CD4-positive, alpha-beta T cell treated with Interleukin-17A for 4 hours (primary cell): ENCODE data around the gene PALD1.
"Not testable (repeated sequence)": the region's sequence is repeated elsewhere in the genome, so short reads cannot be mapped to it uniquely, and the experiment has no call there.

Experiments
- DNase-seq: peaks from one replicate; pipeline ENCODE4 v3.0.0-alpha.2; 2020; ENCODE audit warnings: mixed read lengths

Gene PALD1

DNA sequence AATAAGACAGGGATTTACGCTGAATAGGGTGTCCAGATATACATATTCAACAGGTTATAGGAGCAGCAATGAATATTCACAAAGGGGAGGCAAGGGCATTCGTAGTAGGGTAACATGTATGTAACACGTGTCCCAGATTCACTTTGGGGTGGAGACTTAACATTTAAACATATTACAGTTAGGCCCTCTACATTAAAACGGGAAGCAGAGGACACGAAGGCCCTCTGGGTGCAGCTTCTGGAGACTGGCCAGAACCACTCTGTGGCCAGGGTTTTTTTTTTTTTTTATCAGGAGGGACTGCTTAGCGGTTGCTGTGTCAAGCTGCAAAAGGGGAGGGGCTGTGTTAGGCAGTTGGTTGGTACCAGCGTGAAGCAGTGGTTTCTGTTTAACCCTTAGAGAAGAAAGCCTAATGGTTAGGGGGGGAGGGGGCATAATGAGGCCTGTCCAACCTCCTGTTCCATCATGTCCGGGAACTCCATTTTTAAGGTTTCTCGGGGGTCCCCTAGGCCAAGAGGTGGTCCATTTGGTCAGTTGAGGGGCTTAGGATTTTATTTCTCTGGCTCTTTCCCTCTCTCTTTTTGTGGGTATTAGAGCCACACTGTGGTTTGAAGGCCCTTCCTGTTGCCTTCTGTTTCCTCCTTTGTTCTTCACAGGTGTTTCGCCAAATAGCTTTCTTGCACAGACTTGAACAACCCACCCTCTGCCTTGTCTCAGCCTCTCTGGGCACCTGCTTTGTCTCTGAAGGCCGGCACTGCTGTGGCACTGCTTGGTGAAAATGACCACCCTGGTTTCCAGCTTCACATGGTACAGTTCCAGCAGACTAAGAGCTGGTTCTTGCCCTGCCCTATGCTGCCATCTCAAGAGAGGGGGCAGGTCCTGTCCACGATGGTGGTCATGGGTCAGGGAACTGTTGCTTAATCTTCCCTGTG lies 97.6 kb downstream of the PALD1 start:
- peak; percentile 23 for DNase-seq

DNA sequence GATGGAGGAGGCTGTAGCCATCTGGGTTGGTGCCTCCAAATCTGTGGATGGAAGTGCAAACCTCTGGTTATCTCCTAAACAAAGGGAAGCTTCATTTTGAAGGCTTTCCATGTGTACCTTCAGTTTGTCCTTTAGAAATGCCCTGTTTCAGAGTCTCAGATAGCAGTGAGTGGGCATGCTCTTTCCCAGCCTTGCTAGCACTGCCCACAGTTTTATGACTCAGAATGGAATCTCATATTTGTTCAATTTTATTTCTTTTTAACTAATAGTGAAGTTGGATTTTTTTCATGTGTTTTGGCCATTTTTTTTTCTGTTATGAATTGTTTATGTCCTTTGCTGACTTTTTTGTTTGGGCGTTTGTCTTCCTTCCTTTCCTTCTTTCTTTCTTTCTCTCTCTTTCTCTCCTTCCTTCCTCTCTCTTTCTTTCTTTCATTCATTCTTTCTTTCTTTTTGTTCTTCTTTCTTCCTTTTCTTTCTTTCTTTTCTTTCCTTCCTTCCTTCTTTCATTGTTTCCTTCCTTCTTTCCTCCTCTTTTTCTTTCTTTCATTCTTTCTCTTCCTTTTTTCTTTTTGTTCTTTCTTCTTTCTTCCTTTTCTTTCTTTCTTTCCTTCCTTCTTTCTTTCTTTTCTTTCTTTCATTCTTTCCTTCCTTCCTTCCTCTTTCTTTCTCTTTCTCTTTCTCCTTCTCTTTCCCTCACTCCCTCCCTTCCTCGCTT lies 98.4 kb downstream of the PALD1 start:
- DNase-seq: no peak

DNA sequence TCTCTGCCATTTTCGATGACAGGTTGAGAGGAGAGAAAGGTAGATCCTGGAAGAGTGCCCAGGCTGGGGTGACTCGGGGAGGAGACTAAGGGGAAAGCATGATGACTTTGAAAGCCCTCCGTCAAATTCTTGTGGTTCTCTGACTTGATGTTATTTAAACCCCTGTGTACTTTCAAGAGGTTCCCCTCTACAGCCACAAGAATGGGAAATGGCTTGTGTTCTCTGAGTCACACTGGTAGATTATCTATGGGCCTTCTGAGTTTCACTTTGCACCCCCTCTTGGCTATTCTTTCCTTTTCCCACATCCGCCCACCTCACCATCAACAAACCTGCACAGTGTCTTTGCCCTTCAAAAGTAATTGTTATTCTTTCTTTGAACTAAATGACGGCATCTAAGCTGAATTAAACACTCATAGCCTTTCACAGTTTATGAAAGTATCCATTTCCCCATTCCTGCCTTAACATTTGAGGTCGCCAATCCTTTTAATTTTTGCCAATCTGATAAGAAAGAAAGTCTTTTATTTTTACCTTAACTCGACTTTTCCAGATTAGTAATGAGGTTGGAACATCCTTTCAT lies 99.9 kb downstream of the PALD1 start:
- peak; percentile 79 for DNase-seq

DNA sequence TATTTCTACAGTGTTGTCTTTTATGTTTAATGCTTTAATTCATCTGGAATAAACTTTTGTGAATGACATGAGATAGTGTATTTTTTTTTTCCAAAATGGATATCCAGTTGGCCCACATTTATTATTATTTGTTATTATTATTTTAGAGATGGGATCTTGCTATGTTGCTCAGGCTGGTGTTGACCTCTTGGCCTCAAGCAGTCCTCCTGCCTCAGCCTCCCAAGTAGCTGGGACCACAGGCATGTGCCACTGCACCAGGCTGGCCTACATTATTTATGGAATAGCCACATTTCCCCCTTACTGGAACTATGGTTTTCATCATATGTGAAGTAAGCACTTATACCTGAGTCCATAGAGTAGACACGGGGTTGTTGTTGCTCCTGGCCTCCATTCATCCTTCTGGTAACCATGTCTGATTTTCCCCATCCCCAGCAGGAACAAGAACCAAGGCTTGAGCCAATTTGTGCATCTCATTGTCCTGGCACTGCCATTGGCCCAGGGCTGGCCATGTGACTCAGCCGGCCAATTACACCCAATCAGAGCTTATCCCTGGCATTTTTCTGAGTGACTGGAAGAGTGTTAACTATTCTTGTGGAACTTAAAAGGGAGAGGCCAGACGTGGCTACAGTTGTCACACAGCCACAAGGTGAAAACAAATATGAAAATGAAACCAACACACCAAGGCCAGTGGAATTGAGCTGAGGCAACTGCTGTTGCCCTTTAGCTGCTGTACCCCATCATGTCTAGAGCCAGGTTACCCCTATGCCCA lies 100.9 kb downstream of the PALD1 start:
- no peak for DNase-seq

DNA sequence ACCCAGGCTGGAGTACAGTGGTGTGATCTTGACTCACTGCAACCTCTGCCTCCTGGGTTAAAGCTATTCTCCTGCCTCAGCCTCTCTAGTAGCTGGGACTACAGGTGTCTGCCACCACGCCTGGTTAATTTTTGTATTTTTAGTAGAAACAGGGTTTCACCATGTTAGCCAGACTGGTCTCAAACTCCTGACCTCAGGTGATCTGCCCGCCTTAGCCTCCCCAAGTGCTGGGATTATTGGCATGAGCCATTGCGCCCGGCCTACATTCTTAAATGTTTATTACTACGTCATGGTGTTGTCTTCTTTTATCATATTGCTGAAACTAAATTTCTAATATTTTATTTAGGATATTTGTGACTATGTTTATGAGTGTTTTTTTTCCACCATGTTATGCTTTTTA lies 102.6 kb downstream of the PALD1 start:
- not testable (repeated sequence) for DNase-seq

DNA sequence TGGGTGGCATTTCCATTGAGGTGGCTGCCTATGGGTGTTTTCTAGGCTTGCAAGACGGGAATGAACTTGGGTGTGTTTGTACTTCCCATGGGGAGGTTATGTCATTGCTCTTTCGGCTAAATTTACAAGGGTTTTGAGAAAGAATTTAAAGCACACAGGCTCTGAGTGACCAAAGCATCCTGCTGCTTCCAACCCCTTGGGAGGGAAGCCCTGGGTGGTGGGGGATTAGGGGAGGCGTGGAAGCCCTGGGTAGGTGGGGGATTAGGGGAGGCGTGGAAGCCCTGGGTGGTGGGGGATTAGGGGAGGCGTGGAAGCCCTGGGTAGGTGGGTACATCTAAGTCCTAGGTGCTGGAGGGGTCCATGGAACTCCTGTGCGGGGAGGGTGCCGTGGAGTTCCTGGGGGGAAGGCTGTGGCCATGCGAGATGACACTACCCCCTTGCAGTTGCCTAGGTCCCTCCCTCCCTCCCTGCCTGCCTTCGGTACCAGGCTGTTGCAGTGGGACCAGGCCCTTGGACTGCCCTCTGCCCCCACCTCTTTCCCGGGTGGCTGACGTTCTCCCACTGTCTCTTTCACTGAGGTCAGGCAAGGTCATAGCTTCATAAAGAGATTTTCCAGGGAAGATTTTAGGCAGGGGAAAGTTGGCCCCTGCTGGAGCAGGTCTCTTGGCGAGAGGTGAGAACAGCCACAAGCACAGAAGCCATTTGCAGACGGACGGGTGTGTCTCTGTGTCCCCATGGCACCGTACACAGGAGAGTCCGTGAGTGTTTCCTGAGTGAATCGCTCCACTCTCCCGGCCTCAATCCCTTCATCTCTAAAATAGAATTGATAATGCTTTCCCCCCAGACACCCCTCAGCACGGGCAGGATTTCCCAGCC lies 104.5 kb downstream of the PALD1 start:
- no peak for DNase-seq

DNA sequence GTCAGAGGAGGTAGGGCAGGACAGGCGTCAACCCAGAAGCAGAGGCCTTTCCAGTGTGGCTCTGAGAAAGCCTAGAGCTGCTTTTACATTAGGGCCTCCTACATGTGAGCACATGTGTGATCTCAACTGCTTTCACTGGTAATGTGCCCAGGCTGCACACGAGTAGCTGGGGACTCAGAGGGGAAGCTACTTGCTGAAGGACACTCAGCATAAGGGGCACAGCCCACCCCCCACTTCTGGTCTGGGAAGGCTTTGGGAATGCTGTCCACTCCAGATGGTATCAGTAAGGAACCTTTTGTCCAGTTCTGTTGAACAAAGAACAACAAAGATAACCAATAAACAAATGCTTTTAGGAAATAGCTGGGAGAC lies 105.1 kb downstream of the PALD1 start:
- no peak for DNase-seq

DNA sequence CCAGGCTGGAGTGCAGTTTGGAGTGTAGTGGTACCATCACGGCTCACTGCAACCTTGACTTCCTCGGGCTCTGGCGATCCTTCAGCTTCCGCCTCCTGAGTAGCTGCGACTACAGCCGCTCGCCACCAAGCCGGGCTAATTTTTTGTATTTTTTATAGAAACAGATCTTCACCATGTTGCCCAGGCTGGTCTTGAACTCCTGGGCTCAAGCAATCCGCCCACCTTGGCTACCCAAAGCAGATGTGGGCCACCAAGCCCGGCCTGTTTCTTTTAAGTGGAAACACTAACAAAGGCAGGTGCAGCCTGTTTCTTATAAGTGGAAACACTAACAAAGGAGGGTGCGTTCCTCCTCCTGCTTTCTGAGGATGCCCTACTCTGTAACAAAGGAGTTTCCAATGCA lies 105.8 kb downstream of the PALD1 start:
- DNase-seq: no peak

DNA sequence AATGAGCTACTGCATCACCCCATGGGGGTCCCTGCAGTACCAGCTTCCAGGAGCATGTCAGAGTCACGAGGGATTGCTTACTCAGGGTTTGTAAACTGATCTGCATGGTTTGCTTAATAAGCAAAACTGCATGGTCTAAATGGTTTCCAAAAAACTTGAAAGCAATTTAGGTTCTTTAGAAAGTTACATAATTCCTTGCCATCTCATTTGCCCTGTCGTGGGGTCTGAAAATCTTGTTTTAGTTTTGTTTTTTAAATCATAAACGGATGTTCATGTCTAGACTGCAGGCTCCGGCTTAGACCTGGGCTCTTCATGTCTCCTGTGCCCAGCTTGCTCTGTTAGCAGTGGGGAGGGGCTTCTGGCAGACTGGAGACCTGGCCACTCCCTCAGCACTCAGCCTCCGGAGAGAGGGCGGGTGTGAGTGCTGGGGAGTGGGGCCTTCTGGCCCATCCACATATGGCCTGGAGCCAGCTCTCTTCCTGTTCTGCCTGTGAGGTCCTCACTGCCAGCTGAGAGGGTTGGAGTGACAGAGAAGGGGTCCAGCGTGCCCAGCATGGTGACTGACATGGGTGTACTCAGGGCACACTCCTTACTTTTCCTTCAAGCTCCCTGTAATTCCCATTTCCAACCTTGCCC lies 106.5 kb downstream of the PALD1 start:
- no peak for DNase-seq

DNA sequence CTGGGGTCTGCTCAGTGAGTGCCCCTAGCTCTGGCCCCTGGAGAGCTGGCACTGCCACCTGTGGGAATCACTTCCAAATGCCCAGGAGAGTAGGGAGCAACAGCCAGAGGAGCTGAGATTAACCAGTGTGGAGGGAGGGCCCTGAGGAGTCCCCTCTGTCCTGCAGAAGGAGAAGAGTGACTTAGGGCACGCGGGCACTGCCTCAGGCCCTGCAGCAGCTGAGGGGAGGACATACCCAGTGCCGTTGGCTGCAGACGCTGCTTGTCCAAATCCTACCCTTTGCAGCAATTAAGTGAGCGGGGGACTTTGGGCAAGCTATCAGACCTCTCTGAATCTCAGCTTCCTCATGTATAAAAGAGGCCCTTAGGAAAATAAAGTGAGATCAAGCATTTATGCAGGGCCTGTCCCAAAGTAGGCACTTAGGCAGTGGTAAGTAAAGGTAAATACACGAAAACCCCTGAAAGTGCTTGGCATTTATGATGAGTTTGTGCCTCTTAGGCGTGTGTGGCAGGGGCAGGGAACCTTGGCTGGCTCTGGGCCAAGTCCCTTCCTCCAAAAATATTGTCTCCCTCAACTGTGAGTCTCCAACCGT lies 107.1 kb downstream of the PALD1 start:
- no peak for DNase-seq

DNA sequence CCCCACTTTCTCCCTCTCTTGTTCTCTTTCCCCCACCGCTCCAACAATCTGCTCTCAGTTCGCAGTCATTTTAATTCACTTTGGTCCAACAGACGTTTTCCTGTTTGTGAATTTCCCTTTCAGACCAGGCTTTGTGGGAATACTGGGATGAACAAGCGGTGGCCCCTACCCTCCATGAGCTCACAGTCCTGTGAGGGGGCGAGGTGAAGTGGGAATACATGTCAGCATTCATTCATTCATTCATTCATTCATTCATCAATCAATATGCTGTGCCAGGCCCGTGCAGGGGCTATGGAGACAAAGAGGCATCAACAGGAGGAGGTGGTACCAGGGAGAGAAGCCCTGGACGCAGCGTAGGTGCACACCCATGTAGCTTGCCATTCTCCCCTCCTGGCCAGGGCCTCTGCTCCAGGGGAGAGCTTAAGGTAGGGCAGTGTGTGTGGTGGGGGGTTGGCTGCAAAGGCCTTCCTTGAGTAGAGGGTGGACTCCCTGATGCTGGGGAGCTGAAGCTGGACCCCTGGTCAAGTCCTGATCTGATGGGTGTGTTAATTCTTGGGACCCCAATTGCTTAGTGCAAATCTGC lies 107.9 kb downstream of the PALD1 start:
- no peak for DNase-seq

DNA sequence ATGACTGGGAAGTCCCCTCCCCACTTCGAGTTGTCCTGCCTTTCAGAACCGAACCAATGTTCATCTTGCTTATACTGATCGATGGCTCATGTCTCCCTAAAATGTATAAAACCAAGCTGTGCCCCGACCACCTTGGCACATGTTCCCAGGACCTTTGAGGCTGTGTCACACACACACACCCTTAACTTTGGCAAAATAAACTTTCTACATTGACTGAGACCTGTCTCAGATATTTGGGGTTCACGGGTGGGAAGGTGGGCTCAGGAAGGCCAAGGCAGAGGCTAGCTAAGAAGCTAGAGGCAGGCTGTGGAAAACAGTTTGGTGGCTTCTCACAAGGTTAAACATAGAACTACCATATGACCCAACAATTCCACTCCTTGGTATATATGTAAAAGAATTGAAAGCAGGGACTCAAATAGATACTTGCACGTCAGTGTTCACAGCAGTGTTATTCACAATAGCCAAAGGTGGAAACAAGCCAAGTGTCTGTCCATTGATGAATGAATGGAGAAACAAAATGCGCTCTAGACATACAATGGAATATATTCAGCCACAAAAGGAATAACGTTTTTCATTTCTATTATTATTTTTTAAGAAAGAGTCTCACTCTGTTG lies 108.6 kb downstream of the PALD1 start:
- no peak for DNase-seq

DNA sequence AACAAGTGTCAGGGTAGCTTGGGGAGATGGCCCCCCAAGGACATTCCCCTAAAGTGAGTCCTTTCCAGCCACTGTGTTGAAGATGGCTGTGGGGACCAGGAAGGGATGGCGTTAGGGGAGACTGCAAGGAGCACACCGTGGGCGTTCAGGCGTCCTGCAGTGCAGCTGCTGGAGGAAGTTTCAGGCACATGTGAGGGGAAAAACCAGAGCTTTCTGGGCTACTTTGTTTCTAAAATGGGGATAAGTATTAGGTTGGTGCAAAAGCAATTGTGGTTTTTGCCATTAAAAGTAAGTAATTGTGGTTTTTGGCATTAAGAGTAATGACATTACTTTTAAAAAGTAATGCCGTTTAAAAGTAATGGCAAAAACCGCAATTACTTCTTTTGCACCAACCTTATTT lies 109.7 kb downstream of the PALD1 start:
- DNase-seq: no peak

DNA sequence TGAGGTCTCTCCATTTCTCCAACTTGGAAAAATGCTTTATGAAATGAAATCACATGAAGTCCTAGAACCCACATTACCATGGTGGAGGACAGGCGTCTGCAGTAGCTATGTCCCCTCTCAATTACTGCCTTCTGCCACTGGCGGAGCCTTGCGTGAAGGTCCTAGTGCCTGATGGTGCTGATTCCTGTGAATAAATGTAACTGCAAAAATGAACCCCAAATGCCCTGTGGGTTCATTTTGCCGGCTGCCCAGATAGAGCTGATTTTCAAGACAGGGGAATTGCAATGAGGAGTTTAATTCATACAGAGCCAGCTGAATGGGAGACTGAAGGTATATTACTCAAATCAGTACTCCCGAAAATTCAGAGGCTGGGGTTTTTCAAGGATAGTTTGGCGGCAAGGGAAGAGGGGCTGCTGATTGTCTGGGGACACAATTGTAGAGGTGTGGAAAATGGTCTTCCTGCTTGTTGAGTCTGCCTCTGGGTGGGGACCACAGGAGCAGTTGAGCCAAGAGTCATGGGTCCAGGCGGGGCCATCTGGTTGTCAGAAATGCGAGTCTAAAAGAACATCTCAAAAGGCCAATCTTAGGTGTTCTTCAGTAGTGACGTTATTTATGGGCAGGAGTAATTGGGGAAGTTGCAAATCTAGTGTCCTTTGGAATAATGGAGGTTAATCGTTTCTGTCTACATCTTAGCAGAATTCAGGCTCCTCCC lies 110.4 kb downstream of the PALD1 start:
- no peak for DNase-seq

DNA sequence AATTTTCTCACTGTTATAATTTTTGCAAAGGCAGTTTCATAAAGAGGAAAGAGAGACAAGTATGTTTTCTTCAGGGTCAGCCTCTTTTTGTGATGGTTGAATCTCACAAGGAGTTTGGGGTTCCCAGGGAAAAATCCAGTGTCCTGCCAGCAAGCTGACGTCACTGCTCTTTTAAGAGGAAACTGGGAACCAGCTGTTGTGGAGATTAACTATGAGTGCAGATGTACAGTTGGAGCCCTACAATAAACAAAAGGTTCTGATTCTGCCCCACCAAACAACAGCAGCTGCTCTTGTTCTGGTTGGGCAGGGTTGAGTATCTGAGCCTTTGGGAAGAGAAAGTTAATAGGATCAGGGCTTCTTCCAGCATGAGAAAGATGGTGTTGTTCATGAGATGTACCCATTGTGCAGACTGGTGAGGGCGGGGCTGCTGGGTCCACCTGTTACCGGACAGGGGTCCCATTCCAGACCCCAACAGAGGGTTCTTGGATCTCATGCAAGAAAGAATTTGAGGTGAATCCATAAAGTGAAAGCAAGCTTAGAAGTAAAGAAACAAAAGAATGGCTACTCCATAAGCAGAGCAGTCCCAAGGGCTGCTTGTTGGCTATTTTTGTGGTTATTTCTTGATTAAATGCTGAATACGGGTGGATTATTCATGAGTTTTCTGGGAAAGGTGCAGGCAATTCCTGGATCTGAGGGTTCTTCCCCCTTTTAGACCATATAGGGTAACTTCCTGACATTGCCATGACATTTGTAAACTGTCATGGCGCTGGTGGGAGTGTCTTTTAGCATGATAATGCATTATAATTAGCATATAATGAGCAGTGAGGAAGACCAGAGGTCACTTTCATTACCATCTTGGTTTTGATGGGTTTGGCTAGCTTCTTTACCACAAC lies 111.4 kb downstream of the PALD1 start:
- no peak for DNase-seq

DNA sequence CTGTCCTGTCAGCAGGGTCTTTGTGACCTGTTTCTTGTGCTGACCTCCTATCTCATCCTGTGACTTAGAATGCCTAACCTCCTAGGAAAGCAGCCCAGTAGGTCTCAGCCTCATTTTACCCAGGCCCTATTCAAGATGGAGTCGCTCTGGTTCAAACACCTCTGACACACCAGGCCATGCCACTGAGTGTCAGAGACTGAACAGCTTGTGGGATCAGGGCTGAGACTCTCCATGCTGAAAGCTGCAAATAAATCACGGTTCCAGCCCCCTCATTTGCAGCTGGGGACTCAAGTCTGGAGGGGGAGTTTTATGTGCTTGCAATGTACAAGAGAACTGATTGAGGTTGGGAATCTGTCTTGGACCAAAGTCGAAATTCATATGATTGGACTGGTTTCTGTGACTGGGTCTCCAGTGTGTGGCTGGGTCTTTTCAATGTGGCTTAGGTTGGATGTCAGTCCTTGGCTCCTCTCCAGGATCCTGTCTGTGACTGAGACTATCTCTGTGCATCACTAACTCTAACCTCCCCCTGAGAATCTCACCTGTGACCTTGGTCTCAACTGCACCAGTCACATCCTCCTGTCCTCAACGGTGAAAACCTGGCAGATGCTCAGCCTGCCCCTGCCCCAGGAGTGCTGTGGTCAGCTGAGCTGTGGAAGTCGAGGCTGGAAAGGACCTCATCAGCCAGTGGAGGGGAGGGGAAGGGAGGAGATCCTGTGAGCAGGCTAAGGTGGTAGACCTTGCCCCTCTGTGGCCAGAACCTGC lies 112.3 kb downstream of the PALD1 start:
- DNase-seq: no peak

DNA sequence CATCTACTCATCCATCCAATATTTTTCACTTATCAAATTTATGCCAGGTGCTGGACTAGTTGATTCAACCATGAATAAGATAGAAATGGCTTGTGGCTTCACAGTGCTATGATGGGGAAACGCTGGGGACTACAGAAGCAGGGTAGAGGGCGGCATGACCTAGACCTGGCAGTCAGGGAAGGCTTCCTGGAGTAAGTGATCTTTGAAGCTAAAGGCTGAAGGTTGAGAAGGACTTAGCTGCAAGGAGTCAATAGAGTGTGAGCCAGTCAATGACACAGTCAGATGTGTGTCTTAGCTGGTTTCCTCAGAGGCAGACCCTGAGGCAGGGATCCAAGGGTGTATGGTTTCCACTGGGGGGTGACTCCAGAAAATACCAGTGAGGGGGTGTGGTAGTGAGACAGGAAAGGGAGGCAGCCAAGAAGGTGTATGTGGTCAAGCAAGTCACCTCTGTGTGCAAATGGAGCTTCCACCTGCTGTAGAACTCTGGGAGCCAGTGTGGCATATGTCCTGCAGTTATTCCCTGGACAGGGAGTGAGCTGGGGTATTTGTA lies 113.7 kb downstream of the PALD1 start:
- no peak for DNase-seq
